IMR-90 (cell line): ENCODE measurements around the gene POLD4. TPM values are rescaled to one million over a fixed set of nuclear protein-coding genes. Genes with fewer than 3 reads are reported as not detected.

Experiments used
- ATAC-seq: fragments of 200-7000 bp; cut with Tn5 transposase; 2 replicates; pipeline ENCODE4 v1.9.1; 2020; ENCODE audit warnings: low read depth, mild to moderate bottlenecking, moderate library complexity
- BruUV-seq: library from RNA; stranded (reverse); fragments of 400-500 nt; replicated peaks from 2 replicates; lab custom pipeline; 2021; lab: Mats Ljungman, UMichigan
- CTCF ChIA-PET: fragments of 300-600 bp; formaldehyde crosslinking; extraction: SDS; loops from one replicate; lab custom pipeline; 2021; ENCODE audit warnings: antibody characterized with exemption; lab: Yijun Ruan, JAX
- POLR2A ChIA-PET: fragments of 300-600 bp; sonication (Branson Sonifier 250); formaldehyde crosslinking; loops from one replicate; lab custom pipeline; 2022; ENCODE audit warnings: antibody characterized with exemption; ENCODE audit not compliant: unreplicated experiment; lab: Charles Lee
- DNase-seq: peaks from one replicate; pipeline ENCODE4 v3.0.0; 2013
- H2AFZ ChIP-seq: replicated peaks from 2 replicates; pipeline ENCODE3; 2013; ENCODE audit warnings: low read length, mild to moderate bottlenecking; ENCODE audit not compliant: poor library complexity
- H2AK5ac ChIP-seq: 2 replicates; pipeline ENCODE4 v1.6.1; 2013; ENCODE audit warnings: low read depth, low read length, inconsistent platforms
- H2AK9ac ChIP-seq: replicated peaks from 2 replicates; pipeline ENCODE3; 2013; ENCODE audit warnings: mild to moderate bottlenecking, low read depth, low read length, moderate library complexity; ENCODE audit not compliant: poor library complexity
- H2BK120ac ChIP-seq: 2 replicates; pipeline ENCODE4 v1.6.1; 2013; ENCODE audit warnings: low read depth, low read length, inconsistent platforms
- H2BK15ac ChIP-seq: 3 replicates; pipeline ENCODE4 v1.6.1; 2013; ENCODE audit warnings: low read depth, low read length, inconsistent platforms
- H2BK20ac ChIP-seq: 2 replicates; pipeline ENCODE4 v1.6.1; 2013; ENCODE audit warnings: low read depth, mild to moderate bottlenecking, inconsistent platforms, low read length, moderate library complexity
- H2BK5ac ChIP-seq: 2 replicates; pipeline ENCODE4 v1.6.1; 2013; ENCODE audit warnings: mild to moderate bottlenecking, low read depth, low read length, inconsistent platforms; ENCODE audit not compliant: poor library complexity, severe bottlenecking
- H3K14ac ChIP-seq: replicated peaks from 2 replicates; pipeline ENCODE4 v1.6.1; 2013; ENCODE audit warnings: low read depth, low read length, inconsistent platforms
- H3K18ac ChIP-seq: 2 replicates; pipeline ENCODE4 v1.6.1; 2013; ENCODE audit warnings: low read depth, low read length, control low read depth
- H3K23ac ChIP-seq: 2 replicates; pipeline ENCODE4 v1.6.1; 2013; ENCODE audit warnings: low read depth, low read length, inconsistent platforms
- H3K27ac ChIP-seq: 2 replicates; pipeline ENCODE4 v1.5.1; 2013; ENCODE audit warnings: mild to moderate bottlenecking, control low read depth, low read length; ENCODE audit not compliant: insufficient read depth
- H3K27me3 ChIP-seq: 2 replicates; pipeline ENCODE4 v1.6.1; 2013; ENCODE audit warnings: low read length; ENCODE audit not compliant: control insufficient read depth, insufficient read depth
- H3K36me3 ChIP-seq: 2 replicates; pipeline ENCODE4 v1.6.1; 2013; ENCODE audit warnings: low read length, mixed read lengths; ENCODE audit not compliant: control insufficient read depth, insufficient read depth
- H3K4ac ChIP-seq: 2 replicates; pipeline ENCODE4 v1.6.1; 2013; ENCODE audit warnings: low read depth, low read length, inconsistent platforms
- H3K4me1 ChIP-seq: 2 replicates; pipeline ENCODE4 v1.6.1; 2013; ENCODE audit warnings: low read length, mixed read lengths; ENCODE audit not compliant: control insufficient read depth, insufficient read depth
- H3K4me2 ChIP-seq: 2 replicates; pipeline ENCODE4 v1.6.1; 2013; ENCODE audit warnings: low read depth, mild to moderate bottlenecking, control low read depth, low read length, moderate library complexity
- H3K4me3 ChIP-seq: 2 replicates; pipeline ENCODE4 v1.5.1; 2013; ENCODE audit warnings: low read depth, mild to moderate bottlenecking, control low read depth, low read length, moderate library complexity; ENCODE audit not compliant: insufficient read depth
- H3K56ac ChIP-seq: 2 replicates; pipeline ENCODE4 v1.6.1; 2013; ENCODE audit warnings: low read length, inconsistent platforms; ENCODE audit not compliant: insufficient read depth; ENCODE audit errors: extremely low read depth
- H3K79me1 ChIP-seq, 2 experiments: 2 replicates each; pipeline ENCODE4 v1.6.1; 2013; ENCODE audit warnings: low read length in 2 of 2, inconsistent platforms in 1 of 2, low read depth in 1 of 2
- H3K9ac ChIP-seq: 2 replicates; pipeline ENCODE4 v1.6.1; 2013; ENCODE audit warnings: low read depth, low read length, control low read depth
- H3K9me1 ChIP-seq: 2 replicates; pipeline ENCODE4 v1.6.1; 2013; ENCODE audit warnings: low read length, inconsistent platforms; ENCODE audit not compliant: insufficient read depth
- H3K9me3 ChIP-seq: 2 replicates; pipeline ENCODE4 v1.6.1; 2013; ENCODE audit warnings: low read length; ENCODE audit not compliant: control insufficient read depth, insufficient read depth
- H4K20me1 ChIP-seq: 2 replicates; pipeline ENCODE4 v1.6.1; 2013; ENCODE audit warnings: low read length, inconsistent platforms; ENCODE audit not compliant: insufficient read depth
- H4K5ac ChIP-seq: 2 replicates; pipeline ENCODE4 v1.6.1; 2013; ENCODE audit warnings: mild to moderate bottlenecking, low read depth, low read length, control low read depth
- H4K8ac ChIP-seq, 2 experiments: 2 replicates each; pipeline ENCODE4 v1.6.1; 2013; ENCODE audit warnings: low read depth in 2 of 2, low read length in 2 of 2, control low read depth in 1 of 2, inconsistent platforms in 1 of 2
- H4K91ac ChIP-seq: 2 replicates; pipeline ENCODE4 v1.6.1; 2013; ENCODE audit warnings: low read depth, low read length, inconsistent platforms; ENCODE audit not compliant: insufficient read depth
- CEBPB ChIP-seq: IDR thresholded peaks from 2 replicates; pipeline ENCODE4 v1.6.1; 2012; ENCODE audit warnings: low read depth, low read length, improper control_type of control experiment
- CHD1 ChIP-seq: IDR thresholded peaks from 2 replicates; pipeline ENCODE4 v1.6.1; 2012; ENCODE audit warnings: low read depth, low read length, improper control_type of control experiment
- CTCF ChIP-seq: conservative IDR thresholded peaks from 2 replicates; pipeline ENCODE4 v1.5.1; 2012; ENCODE audit warnings: mild to moderate bottlenecking, low read depth, low read length, improper control_type of control experiment
- ELK1 ChIP-seq: fragments of 150-350 bp; IDR thresholded peaks from 2 replicates; pipeline ENCODE4 v1.6.1; 2016; ENCODE audit warnings: low read depth, mild to moderate bottlenecking, low read length, moderate library complexity, borderline replicate concordance
- FOS ChIP-seq: fragments of 150-350 bp; IDR thresholded peaks from 2 replicates; pipeline ENCODE4 v1.6.1; 2016; ENCODE audit warnings: low read depth, low read length
- MAFK ChIP-seq: IDR thresholded peaks from 2 replicates; pipeline ENCODE4 v1.6.1; 2012; ENCODE audit warnings: low read depth, low read length, improper control_type of control experiment
- MAZ ChIP-seq: IDR thresholded peaks from 2 replicates; pipeline ENCODE4 v1.6.1; 2012; ENCODE audit warnings: low read depth, mild to moderate bottlenecking, low read length, improper control_type of control experiment, moderate library complexity, borderline replicate concordance
- MXI1 ChIP-seq: IDR thresholded peaks from 2 replicates; pipeline ENCODE4 v1.6.1; 2012; ENCODE audit warnings: low read depth, mild to moderate bottlenecking, low read length, moderate library complexity, borderline replicate concordance
- POLR2A ChIP-seq: IDR thresholded peaks from 2 replicates; pipeline ENCODE4 v1.6.1; 2012; ENCODE audit warnings: mild to moderate bottlenecking, low read depth, low read length
- RCOR1 ChIP-seq: IDR thresholded peaks from 2 replicates; pipeline ENCODE4 v1.6.1; 2012; ENCODE audit warnings: mild to moderate bottlenecking, low read length, improper control_type of control experiment; ENCODE audit not compliant: insufficient replicate concordance
- RFX5 ChIP-seq: IDR thresholded peaks from 2 replicates; pipeline ENCODE4 v1.8.0; 2012; ENCODE audit warnings: low read depth, mild to moderate bottlenecking, low read length, moderate library complexity
- SMC3 ChIP-seq: fragments of 150-350 bp; IDR thresholded peaks from 2 replicates; pipeline ENCODE4 v1.6.1; 2016; ENCODE audit warnings: low read depth, mild to moderate bottlenecking, antibody characterized with exemption, low read length, moderate library complexity
- USF2 ChIP-seq: fragments of 150-350 bp; IDR thresholded peaks from 2 replicates; pipeline ENCODE4 v1.6.1; 2017; ENCODE audit warnings: mild to moderate bottlenecking, antibody characterized with exemption, low read length, low read depth
- WGBS, 2 experiments: methylation state at CpG; one replicate each; pipeline versions ENCODE4 v1.1.5 to v1.1.7; 2013; ENCODE audit warnings: missing lambda C conversion rate in 2 of 2; ENCODE audit not compliant: insufficient read length in 1 of 2; ENCODE audit errors: extremely low coverage in 2 of 2; 5-methylcytosine and 5-hydroxymethylcytosine counted together
- dilution Hi-C: fragments of 300-500 bp; cut with HindIII; formaldehyde crosslinking; loops from one replicate; pipeline ENCODE4 v1.14.3; 2018; ENCODE audit warnings: low sequenced_read_pairs; ENCODE audit not compliant: unreplicated experiment
- in situ Hi-C: fragments of 300-500 bp; cut with MboI; formaldehyde crosslinking; loops from 3 replicates; pipeline ENCODE4 v1.14.3; 2019; ENCODE audit warnings: low sequenced_read_pairs, inconsistent platforms, mixed read lengths
- intact Hi-C: fragments of 100-400 bp; cut with micrococcal nuclease; formaldehyde crosslinking; loops from 2 replicates; pipeline ENCODE4 v1.10.0; 2022
- polyA plus RNA-seq, 3 experiments: library from polyadenylated mRNA; depleted of rRNA; stranded (reverse); fragments of >200 nt; gene quantifications; 2 replicates each; pipeline ENCODE4 v1.2.3, GENCODE V29; 2012; ENCODE audit warnings: low replicate concordance in 1 of 3
- total RNA-seq: library from RNA; depleted of rRNA; stranded (reverse); fragments of >200 nt; gene quantifications from 2 replicates; pipeline ENCODE4 v1.2.3, GENCODE V29; 2012

POLD4 gene
- total and polyA plus RNA-seq, 2 of the 4 experiments (the other 2 are of a cell fraction): 46.4 to 133 TPM

- TF ChIP-seq RFX5: no peak
These were observed 42.9 kb downstream of the POLD4 start (continued) for GRCh38 chr11:67310246-67311050.

GRCh38 chr11:67309661-67310061 is 43.7 kb downstream of the POLD4 start:
- H2AFZ ChIP-seq: no peak overlapping the region
- BruUV-seq: no TSS peak
- peaks cover 34% of the 10 kb centered on the region for H3K36me3 ChIP-seq
- no peak overlapping the region for H4K8ac ChIP-seq
- no peak overlapping the region for H3K4ac ChIP-seq
- H3K79me1 ChIP-seq: peaks cover 0 to 2% of the 10 kb centered on the region in 2 experiments; a peak in 2 of 4 replicates
- H4K5ac ChIP-seq: no peak overlapping the region
- no peaks in the 10 kb centered on the region for H3K27me3 ChIP-seq
- no peaks in the 10 kb centered on the region for H4K20me1 ChIP-seq
- no peak overlapping the region for H3K14ac ChIP-seq
- H3K18ac ChIP-seq: no peak overlapping the region
- H3K4me3 ChIP-seq: no peak overlapping the region
- H2BK20ac ChIP-seq: no peak overlapping the region
- DNase-seq (no peak), ATAC-seq (no peak)
- H2BK5ac ChIP-seq: no peak overlapping the region
- dilution Hi-C loops: no loop called here
- in situ Hi-C loops: loop anchor here (10.0 kb wide), 1 partner anchor 225 kb away; no protein-coding TSS in a partner anchor
- no peak overlapping the region for H2AK5ac ChIP-seq
- no peak overlapping the region for H2BK120ac ChIP-seq
- H3K9ac ChIP-seq: no peak overlapping the region
- no peaks in the 10 kb centered on the region for H3K9me3 ChIP-seq
- ChIA-PET CTCF (interaction anchor here (0.6 to 1.1 kb wide), 2 partner anchors 7 to 11 kb away, joined by 3 read pairs; no protein-coding TSS in a partner anchor), POLR2A (no interaction called here)
- no peak overlapping the region for H3K27ac ChIP-seq
- H2BK15ac ChIP-seq: no peak overlapping the region
- no peak overlapping the region for H4K91ac ChIP-seq
- no peak overlapping the region for H3K4me2 ChIP-seq
- 81% methylated on average over 4 of the region's 14 CpGs; no CpG with 5 or more reads in 1 of the 2 experiments for WGBS, 2 experiments
- intact Hi-C loops: no loop called here
- H3K9me1 ChIP-seq: no peaks in the 10 kb centered on the region
- no peak overlapping the region for H3K23ac ChIP-seq
- H3K56ac ChIP-seq: no peak overlapping the region
- peaks cover 2% of the 10 kb centered on the region; the same call in 1 of the 2 replicates for H3K4me1 ChIP-seq
- H2AK9ac ChIP-seq: no peak overlapping the region
- TF ChIP-seq MAFK: no peak
- TF ChIP-seq CTCF: no peak
- TF ChIP-seq SMC3: no peak
- no peak for TF ChIP-seq RCOR1
- TF ChIP-seq CEBPB: no peak
- TF ChIP-seq CHD1: no peak
- no peak for TF ChIP-seq ELK1
- no peak for TF ChIP-seq FOS
- TF ChIP-seq MAZ: no peak
- no peak for TF ChIP-seq USF2
- TF ChIP-seq POLR2A: no peak
- no peak for TF ChIP-seq MXI1
